ENCODE data around the gene TTC7B.

The TTC7B gene

DNA sequence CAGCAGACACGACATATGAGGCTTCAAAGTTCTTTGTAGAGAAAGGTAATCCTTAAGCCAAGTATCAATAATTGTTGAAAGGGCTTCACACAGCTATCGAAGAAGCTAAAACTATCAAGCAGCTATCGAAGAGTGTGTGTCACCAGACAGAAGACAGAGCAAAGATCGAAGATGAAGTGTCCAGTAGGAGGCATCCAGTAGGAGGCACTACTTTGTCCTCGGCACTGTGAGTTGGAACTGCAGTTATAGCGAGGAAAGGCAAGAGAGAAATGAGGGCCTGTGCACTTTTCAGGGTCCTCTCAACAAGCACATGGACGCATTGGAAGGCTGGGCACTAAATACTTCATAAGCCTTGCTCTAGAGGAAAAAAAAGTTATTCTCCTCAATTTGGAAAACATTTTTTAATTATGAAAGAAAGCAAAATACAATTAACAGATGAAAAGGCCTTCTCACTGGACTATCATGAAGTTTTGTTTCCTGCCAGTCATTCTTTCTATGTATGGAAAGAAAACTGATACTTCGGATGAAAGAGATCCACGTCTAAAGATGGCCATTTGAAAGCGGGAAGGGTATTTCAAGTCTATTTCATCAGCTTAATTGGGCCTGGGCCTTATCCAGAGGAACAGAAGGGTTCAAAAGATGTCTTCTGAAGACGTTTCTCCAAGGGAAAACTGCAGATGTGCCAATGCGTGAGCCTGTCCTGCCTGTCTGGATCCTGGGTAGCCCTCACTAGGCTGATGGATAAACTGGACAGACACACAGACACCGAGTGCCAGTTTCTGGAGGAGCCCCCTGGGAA is 244.9 kb downstream of the TTC7B start:
- TF ChIP-seq EGR1 (IDR thresholded peaks at IDR 0.05) = no peak

DNA sequence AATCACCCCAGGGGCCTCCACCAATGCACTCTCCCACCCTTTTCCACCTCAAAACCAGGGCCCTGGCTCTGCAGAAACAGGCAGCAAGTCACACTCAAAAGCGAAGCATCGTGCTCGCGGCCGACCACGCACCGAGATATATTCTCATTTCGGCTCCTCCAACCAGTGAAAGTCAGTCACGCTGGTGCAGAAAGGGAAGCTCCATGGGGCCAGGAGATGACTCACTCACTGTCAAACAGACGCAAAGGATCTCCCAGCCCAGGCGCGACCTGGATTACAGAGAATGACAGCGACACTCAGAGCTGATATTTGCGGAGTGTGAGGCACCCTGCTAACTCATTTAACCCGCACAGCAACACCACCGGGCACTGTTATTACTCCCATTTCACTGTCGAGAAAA is 245.8 kb downstream of the TTC7B start:
- TF ChIP-seq TAF1 (IDR thresholded peaks at IDR 0.05; ENCODE audit: low read depth) (no peak), CREB1 (IDR thresholded peaks at IDR 0.05; ENCODE audit: low read depth) (no peak), YY1 (IDR thresholded peaks at IDR 0.05; ENCODE audit: low read depth) (no peak), NFIC (IDR thresholded peaks at IDR 0.05) (no peak), EP300 (IDR thresholded peaks at IDR 0.05; ENCODE audit: borderline replicate concordance) (no peak), TCF12 (IDR thresholded peaks at IDR 0.05; ENCODE audit: low read depth) (no peak), CEBPB (IDR thresholded peaks at IDR 0.05) (no peak), EGR1 (IDR thresholded peaks at IDR 0.05) (no peak), ZBTB7A (IDR thresholded peaks at IDR 0.05; ENCODE audit: low read depth) (no peak), FOXM1 (IDR thresholded peaks at IDR 0.05; ENCODE audit: borderline replicate concordance, low read depth) (no peak), RAD21 (IDR thresholded peaks at IDR 0.05; ENCODE audit: low read depth) (no peak), TEAD4 (IDR thresholded peaks at IDR 0.05) (no peak)
- TF ChIP-seq, protein P1, sequence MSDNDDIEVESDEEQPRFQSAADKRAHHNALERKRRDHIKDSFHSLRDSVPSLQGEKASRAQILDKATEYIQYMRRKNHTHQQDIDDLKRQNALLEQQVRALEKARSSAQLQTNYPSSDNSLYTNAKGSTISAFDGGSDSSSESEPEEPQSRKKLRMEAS (IDR thresholded peaks at IDR 0.05) = no peak
- TF ChIP-seq, protein P2, sequence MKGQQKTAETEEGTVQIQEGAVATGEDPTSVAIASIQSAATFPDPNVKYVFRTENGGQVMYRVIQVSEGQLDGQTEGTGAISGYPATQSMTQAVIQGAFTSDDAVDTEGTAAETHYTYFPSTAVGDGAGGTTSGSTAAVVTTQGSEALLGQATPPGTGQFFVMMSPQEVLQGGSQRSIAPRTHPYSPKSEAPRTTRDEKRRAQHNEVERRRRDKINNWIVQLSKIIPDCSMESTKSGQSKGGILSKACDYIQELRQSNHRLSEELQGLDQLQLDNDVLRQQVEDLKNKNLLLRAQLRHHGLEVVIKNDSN (IDR thresholded peaks at IDR 0.05) = no peak
- TF ChIP-seq, protein P3, sequence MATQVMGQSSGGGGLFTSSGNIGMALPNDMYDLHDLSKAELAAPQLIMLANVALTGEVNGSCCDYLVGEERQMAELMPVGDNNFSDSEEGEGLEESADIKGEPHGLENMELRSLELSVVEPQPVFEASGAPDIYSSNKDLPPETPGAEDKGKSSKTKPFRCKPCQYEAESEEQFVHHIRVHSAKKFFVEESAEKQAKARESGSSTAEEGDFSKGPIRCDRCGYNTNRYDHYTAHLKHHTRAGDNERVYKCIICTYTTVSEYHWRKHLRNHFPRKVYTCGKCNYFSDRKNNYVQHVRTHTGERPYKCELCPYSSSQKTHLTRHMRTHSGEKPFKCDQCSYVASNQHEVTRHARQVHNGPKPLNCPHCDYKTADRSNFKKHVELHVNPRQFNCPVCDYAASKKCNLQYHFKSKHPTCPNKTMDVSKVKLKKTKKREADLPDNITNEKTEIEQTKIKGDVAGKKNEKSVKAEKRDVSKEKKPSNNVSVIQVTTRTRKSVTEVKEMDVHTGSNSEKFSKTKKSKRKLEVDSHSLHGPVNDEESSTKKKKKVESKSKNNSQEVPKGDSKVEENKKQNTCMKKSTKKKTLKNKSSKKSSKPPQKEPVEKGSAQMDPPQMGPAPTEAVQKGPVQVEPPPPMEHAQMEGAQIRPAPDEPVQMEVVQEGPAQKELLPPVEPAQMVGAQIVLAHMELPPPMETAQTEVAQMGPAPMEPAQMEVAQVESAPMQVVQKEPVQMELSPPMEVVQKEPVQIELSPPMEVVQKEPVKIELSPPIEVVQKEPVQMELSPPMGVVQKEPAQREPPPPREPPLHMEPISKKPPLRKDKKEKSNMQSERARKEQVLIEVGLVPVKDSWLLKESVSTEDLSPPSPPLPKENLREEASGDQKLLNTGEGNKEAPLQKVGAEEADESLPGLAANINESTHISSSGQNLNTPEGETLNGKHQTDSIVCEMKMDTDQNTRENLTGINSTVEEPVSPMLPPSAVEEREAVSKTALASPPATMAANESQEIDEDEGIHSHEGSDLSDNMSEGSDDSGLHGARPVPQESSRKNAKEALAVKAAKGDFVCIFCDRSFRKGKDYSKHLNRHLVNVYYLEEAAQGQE (IDR thresholded peaks at IDR 0.05; ENCODE audit: low read depth) = no peak

DNA sequence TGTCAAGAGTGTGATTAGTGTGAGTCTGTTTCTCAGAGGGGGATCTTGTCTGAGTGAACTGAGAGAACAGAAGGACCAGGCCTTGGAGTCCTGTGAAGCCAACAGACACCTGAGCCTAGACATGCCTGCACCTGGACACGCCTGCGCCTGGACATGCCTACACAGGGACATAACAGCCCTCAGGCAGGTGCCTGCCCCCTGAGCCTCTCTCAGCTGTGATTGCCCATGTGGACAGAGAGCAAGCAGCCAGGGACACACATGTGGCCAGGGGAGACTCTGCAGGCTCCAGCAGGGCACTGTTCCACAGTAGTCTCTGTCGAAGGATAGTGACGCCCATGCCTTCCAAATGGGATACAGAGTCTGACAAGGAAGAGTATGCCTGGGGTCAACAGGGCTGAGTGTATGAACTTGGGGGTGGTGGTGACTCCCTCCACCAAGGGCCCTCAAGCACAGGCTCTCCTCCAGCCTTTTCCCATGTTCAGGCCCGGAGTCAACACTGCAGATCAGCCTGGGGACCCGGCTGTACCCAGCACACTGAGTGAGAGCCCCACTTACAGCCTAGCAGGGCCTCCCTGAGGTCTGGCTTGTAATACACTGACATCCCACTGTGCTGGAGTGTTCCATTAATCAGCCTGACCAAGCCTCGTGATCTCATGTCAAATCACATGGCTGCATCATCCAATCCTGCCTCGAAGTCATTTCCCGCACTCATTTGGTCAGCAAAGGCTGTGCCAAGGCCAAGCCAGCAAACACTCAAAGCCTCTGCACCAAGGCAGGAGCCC is 246.4 kb downstream of the TTC7B start:
- no peak for TF ChIP-seq CREB1 (IDR thresholded peaks at IDR 0.05; ENCODE audit: low read depth)
- TF ChIP-seq, protein P1 (IDR thresholded peaks at IDR 0.05) = peak; percentile 38; the same call in 1 of the 2 replicates
- TF ChIP-seq TAF1 (IDR thresholded peaks at IDR 0.05; ENCODE audit: low read depth) = no peak

DNA sequence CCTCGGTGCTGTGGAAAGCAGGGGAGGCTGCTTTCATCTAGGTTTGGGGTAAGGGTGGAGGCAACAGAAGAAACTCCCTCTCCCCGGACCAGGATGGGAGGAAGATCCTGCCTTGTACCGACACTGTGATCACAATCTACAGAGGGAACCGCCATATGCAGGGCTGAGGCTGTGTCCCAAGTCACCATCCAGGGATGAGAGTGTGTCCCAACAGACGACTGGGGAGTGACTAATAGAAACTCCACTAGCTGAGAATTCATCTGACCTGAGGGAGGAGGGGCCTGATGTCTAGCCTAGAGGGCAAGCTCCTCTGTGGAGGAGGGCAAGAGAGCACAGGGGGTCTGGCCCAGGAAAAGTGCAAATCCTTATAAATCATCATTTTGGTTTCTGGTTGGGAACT is 247.0 kb downstream of the TTC7B start:
- TF ChIP-seq EGR1 (IDR thresholded peaks at IDR 0.05) (no peak), EP300 (IDR thresholded peaks at IDR 0.05; ENCODE audit: borderline replicate concordance) (no peak)
- TF ChIP-seq, protein P2 (IDR thresholded peaks at IDR 0.05) = no peak

DNA sequence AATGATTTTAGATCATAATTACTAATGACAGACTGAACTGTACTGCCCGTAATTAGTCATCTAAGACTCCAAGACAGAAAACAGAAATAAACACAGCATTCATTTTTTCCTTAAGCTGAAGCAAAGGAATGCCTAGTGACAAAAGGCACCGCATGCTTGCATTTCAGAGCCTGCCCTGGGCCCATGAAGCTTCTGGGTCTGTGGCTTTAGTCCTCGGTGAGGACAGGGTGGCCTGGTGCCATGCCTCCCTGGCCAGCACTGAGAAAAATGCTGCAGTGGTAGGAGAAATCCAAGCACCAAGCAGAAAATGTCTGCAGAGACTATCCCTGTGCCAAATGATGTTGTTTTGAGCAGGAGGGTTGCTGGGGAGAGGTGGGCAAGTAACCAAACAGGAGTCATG is 247.8 kb downstream of the TTC7B start:
- no peak for TF ChIP-seq TEAD4 (IDR thresholded peaks at IDR 0.05)
- TF ChIP-seq ZBTB7A (IDR thresholded peaks at IDR 0.05; ENCODE audit: low read depth) = no peak
- TF ChIP-seq EP300 (IDR thresholded peaks at IDR 0.05; ENCODE audit: borderline replicate concordance) = no peak
- TF ChIP-seq, protein P2 (IDR thresholded peaks at IDR 0.05) = no peak
- TF ChIP-seq, protein P3 (IDR thresholded peaks at IDR 0.05; ENCODE audit: low read depth) = no peak
- TF ChIP-seq, protein P1 (IDR thresholded peaks at IDR 0.05) = no peak
- TF ChIP-seq TAF1 (IDR thresholded peaks at IDR 0.05; ENCODE audit: low read depth) = no peak
- TF ChIP-seq CREB1 (IDR thresholded peaks at IDR 0.05; ENCODE audit: low read depth) = no peak
- TF ChIP-seq FOXM1 (IDR thresholded peaks at IDR 0.05; ENCODE audit: borderline replicate concordance, low read depth) = no peak
- no peak for TF ChIP-seq TCF12 (IDR thresholded peaks at IDR 0.05; ENCODE audit: low read depth)
